Keratinocyte (primary cell): ENCODE results near the gene TNNC1. TPM values are rescaled to one million over a fixed set of nuclear protein-coding genes. Genes with fewer than 3 reads are reported as not detected.

Experiments used
- DNase-seq: peaks from one replicate; pipeline ENCODE4 v3.0.0-alpha.2; 2011; ENCODE audit warnings: low read depth, missing footprints, low spot score
- FAIRE-seq: peaks from 2 replicates; lab custom pipeline; 2011; peaks lifted over from hg19 to GRCh38; lab: Jason Lieb, UNC
- H2AFZ ChIP-seq: 2 replicates; pipeline ENCODE4 v1.6.0; 2012; ENCODE audit warnings: low read length, control low read depth, inconsistent platforms; ENCODE audit not compliant: control insufficient read depth
- H3K27ac ChIP-seq: 2 replicates; pipeline ENCODE4 v1.5.1; 2011; ENCODE audit warnings: low read length; ENCODE audit not compliant: control insufficient read depth, insufficient read depth
- H3K27me3 ChIP-seq: 3 replicates; pipeline ENCODE4 v1.6.0; 2011; ENCODE audit warnings: low read length; ENCODE audit not compliant: control insufficient read depth, insufficient read depth; ENCODE audit errors: extremely low read depth
- H3K36me3 ChIP-seq, 2 experiments: 2 replicates in 1 of 2; 3 replicates in 1 of 2; pipeline ENCODE4 v1.5.1; 2011; ENCODE audit warnings: low read length in 2 of 2, mild to moderate bottlenecking in 1 of 2; ENCODE audit not compliant: control insufficient read depth in 2 of 2, insufficient read depth in 2 of 2; ENCODE audit errors: extremely low read depth in 1 of 2
- H3K4me1 ChIP-seq: 3 replicates; pipeline ENCODE4 v1.5.1; 2011; ENCODE audit warnings: low read length; ENCODE audit not compliant: control insufficient read depth, insufficient read depth; ENCODE audit errors: extremely low read depth
- H3K4me2 ChIP-seq: 3 replicates; pipeline ENCODE4 v1.6.0; 2011; ENCODE audit warnings: low read depth, low read length; ENCODE audit not compliant: control insufficient read depth, insufficient read depth; ENCODE audit errors: extremely low read depth
- H3K4me3 ChIP-seq, 3 experiments: fragments of 200-600 bp in 1 of 3; sonication (generic) in 1 of 3; 2 replicates in 2 of 3; 3 replicates in 1 of 3; pipeline ENCODE4 v1.5.1; 2011 to 2016; ENCODE audit warnings: low read length in 3 of 3, mild to moderate bottlenecking in 3 of 3, control low read depth in 2 of 3, inconsistent platforms in 1 of 3, low read depth in 1 of 3, mixed read lengths in 1 of 3, mixed run types in 1 of 3, moderate library complexity in 1 of 3; ENCODE audit not compliant: control insufficient read depth in 2 of 3, insufficient read depth in 2 of 3; ENCODE audit errors: extremely low read depth in 1 of 3
- H3K79me2 ChIP-seq: 2 replicates; pipeline ENCODE4 v1.6.0; 2012; ENCODE audit warnings: low read length; ENCODE audit not compliant: control insufficient read depth, insufficient read depth
- H3K9ac ChIP-seq: 3 replicates; pipeline ENCODE4 v1.6.0; 2011; ENCODE audit warnings: low read length; ENCODE audit not compliant: control insufficient read depth, insufficient read depth; ENCODE audit errors: extremely low read depth
- H3K9me1 ChIP-seq: 3 replicates; pipeline ENCODE4 v1.6.0; 2011; ENCODE audit warnings: low read length; ENCODE audit not compliant: control insufficient read depth, insufficient read depth; ENCODE audit errors: extremely low read depth
- H3K9me3 ChIP-seq: 2 replicates; pipeline ENCODE4 v1.5.1; 2012; ENCODE audit warnings: low read depth, low read length; ENCODE audit not compliant: control insufficient read depth
- H4K20me1 ChIP-seq: 3 replicates; pipeline ENCODE4 v1.6.0; 2011; ENCODE audit warnings: low read length; ENCODE audit not compliant: control insufficient read depth, insufficient read depth; ENCODE audit errors: extremely low read depth
- CTCF ChIP-seq, 3 experiments: IDR thresholded peaks in 1 of 3; conservative IDR thresholded peaks in 1 of 3; optimal IDR thresholded peaks in 1 of 3; 2 replicates in 2 of 3; 3 replicates in 1 of 3; pipeline versions ENCODE3 to v1.5.1; 2011; ENCODE audit warnings: low read length in 3 of 3, mild to moderate bottlenecking in 3 of 3, moderate library complexity in 2 of 3, control low read depth in 1 of 3, inconsistent platforms in 1 of 3; ENCODE audit not compliant: insufficient read depth in 2 of 3; ENCODE audit errors: extremely low read depth in 1 of 3
- EZH2 ChIP-seq: IDR thresholded peaks from one replicate; pipeline ENCODE4 v1.6.1; 2012; ENCODE audit warnings: inconsistent platforms, mild to moderate bottlenecking, low read length, moderate library complexity
- dilution Hi-C: fragments of 300-500 bp; cut with MboI; formaldehyde crosslinking; loops from one replicate; pipeline ENCODE4 v1.7.0; 2020; ENCODE audit warnings: low sequenced_read_pairs; ENCODE audit not compliant: extremely low pct_ligation_motif_present
- polyA plus RNA-seq, 5 experiments: library from polyadenylated mRNA; depleted of rRNA in 3 of 5; stranded (reverse) in 3 of 5; stranded (forward) in 1 of 5; unstranded in 1 of 5; fragments of >200 nt; gene quantifications; 1 replicate in 1 of 5; 2 replicates in 3 of 5; 3 replicates in 1 of 5; pipeline versions ENCODE4 v1.2.1 to v1.2.3, GENCODE V29; 2011 to 2012; ENCODE audit warnings: missing spikeins in 2 of 5, low read depth in 1 of 5, low replicate concordance in 1 of 5

Gene TNNC1
- polyA plus RNA-seq, 1 donor (not counting 4 experiments of a cell fraction or from before 2014, with no cell fraction given): 0.33 TPM

- Histone ChIP-seq H3K27me3 (no peaks in the 10 kb centered on the region), H2AFZ (no peak overlapping the region), H3K4me1 (peaks cover 13% of the 10 kb centered on the region), H4K20me1 (no peaks in the 10 kb centered on the region), H3K9me1 (no peaks in the 10 kb centered on the region), H3K4me3 (no peak overlapping the region), H3K36me3 (no peaks in the 10 kb centered on the region), H3K9me3 (no peaks in the 10 kb centered on the region), H3K27ac (no peak overlapping the region), H3K79me2 (no peaks in the 10 kb centered on the region), H3K9ac (no peak overlapping the region), H3K4me2 (no peak overlapping the region)
- TF ChIP-seq EZH2 (no peak), CTCF (optimal IDR thresholded peaks at IDR 0.05 in 1 of 3, IDR thresholded peaks at IDR 0.05 in 1 of 3, conservative IDR thresholded peaks at IDR 0.05 in 1 of 3; ENCODE audit: extremely low read depth in 1 of 3, insufficient read depth in 2 of 3, low read length in 3 of 3) (no peak)
- DNase-seq (no peak), FAIRE-seq (no peak)
- dilution Hi-C loops: no loop called here
Measured at GRCh38 chr3:52429779-52430415, 23.9 kb downstream of the TNNC1 start.

GRCh38 chr3:52429031-52429430 lies 24.8 kb downstream of the TNNC1 start:
- Histone ChIP-seq H3K36me3 (no peaks in the 10 kb centered on the region), H3K4me1 (peaks cover 8% of the 10 kb centered on the region), H3K4me3 (no peak overlapping the region), H3K4me2 (peak overlapping the region; percentile 6), H3K9ac (no peak overlapping the region), H4K20me1 (no peaks in the 10 kb centered on the region), H3K9me1 (no peaks in the 10 kb centered on the region), H3K9me3 (no peaks in the 10 kb centered on the region), H2AFZ (no peak overlapping the region), H3K79me2 (no peaks in the 10 kb centered on the region), H3K27ac (no peak overlapping the region), H3K27me3 (no peaks in the 10 kb centered on the region)
- no peak for DNase-seq
- TF ChIP-seq CTCF (optimal IDR thresholded peaks at IDR 0.05 in 1 of 3, IDR thresholded peaks at IDR 0.05 in 1 of 3, conservative IDR thresholded peaks at IDR 0.05 in 1 of 3; ENCODE audit: extremely low read depth in 1 of 3, insufficient read depth in 2 of 3, low read length in 3 of 3): no peak
- no peak for TF ChIP-seq EZH2
- dilution Hi-C loops: no loop called here
- no peak for FAIRE-seq
